ENCODE data around the gene NT5DC2.

NT5DC2 gene

DNA sequence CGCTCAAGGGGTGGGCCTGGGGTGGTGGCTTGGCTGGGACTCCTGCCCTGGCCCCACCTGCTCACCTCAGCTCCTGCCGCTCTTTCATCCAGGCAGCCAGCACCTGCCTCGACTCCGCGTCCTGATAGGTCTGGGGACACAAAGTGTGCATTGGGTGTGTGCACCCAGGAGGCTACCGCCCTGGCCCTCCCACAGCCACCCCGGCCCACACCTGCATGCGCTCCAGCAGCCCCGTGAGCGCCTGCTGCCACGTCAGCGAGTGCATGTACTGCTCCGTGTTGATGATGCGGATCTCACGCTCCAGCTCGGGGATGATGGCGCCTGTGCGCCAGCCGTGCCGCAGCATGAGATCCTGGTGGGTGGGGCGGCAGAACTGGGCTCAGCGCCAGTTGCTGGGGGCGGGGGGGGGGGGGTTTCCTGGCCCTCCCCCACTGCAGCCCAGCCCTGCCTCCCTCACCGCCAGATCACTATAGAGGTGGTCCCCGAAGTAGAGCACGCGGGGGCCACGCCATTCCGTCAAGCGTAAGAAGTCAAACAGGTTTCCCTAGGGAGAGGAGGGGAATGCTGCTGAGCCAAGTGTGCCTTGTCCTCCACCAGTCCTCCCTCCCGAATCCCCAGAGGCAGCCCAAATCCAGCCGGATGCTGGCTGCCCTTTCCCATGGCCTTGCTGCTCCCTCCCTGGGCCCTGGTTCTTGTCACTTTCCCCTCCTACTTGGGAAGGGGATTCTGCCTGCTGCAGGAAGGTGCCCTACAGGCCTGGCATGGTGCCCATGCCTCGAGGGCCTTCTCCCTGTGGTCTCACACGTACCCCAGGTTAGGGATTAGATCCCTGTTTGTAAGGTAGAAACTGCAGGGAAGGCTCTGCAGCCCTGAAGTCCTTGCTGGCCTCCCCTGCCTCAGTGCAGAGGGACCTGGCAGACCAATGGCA lies 8.6 kb downstream of the NT5DC2 start:
- no peak for DNase-seq (ENCODE audit: low spot score)

GRCh38 chr3:52524258-52524751 lies 9.4 kb downstream of the NT5DC2 start:
- DNase-seq (ENCODE audit: low spot score), result no peak

DNA sequence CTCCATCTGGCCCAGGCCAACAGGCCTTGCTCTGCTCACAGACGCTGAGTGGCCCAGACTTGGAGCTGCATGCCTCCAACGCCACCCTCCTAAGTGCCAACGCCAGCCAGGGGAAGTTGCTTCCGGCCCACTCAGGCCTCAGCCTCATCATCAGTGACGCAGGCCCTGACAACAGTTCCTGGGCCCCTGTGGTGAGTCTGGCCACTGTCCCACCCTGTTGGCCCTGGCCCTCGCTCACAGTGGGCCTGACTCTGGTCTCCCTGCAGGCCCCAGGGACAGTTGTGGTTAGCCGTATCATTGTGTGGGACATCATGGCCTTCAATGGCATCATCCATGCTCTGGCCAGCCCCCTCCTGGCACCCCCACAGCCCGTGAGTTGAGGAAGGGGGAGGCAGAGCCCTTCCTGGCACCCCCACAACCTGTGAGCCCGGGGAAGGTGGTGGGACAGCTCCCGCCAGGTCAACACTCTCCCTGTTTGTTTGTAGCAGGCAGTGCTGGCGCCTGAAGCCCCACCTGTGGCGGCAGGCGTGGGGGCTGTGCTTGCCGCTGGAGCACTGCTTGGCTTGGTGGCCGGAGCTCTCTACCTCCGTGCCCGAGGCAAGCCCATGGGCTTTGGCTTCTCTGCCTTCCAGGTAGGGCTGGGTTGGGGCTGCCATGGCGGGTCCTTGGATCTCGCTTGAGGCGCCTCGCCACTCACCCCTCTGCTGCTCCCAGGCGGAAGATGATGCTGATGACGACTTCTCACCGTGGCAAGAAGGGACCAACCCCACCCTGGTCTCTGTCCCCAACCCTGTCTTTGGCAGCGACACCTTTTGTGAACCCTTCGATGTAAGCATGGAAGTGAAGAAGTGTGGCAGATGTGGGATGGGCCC lies 10.0 kb downstream of the NT5DC2 start:
- no peak for DNase-seq (ENCODE audit: low spot score)

DNA sequence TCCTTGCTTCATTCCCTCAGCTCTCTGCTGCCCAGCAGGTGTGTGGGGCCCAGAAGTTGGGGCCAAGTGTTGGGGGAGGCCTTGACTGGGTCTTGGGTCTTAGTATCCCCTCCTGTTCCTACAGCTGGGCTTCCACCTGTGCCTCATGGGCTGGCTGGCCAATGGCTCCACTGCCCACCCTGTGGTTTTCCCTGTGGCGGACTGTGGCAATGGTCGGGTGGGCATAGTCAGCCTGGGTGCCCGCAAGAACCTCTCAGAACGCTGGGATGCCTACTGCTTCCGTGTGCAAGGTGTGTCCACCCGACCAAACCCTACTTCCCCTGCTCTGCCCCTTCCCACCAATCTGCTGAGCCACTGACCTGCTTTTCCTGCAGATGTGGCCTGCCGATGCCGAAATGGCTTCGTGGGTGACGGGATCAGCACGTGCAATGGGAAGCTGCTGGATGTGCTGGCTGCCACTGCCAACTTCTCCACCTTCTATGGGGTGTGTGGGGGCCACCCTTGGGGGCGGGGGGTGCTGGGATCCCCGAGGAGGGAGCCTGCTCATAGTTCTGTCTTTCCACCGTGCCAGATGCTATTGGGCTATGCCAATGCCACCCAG lies 10.9 kb downstream of the NT5DC2 start:
- no peak for DNase-seq (ENCODE audit: low spot score)

- DNase-seq (ENCODE audit: low spot score), result no peak
Measured at GRCh38 chr3:52521881-52522650, 11.6 kb downstream of the NT5DC2 start.

DNA sequence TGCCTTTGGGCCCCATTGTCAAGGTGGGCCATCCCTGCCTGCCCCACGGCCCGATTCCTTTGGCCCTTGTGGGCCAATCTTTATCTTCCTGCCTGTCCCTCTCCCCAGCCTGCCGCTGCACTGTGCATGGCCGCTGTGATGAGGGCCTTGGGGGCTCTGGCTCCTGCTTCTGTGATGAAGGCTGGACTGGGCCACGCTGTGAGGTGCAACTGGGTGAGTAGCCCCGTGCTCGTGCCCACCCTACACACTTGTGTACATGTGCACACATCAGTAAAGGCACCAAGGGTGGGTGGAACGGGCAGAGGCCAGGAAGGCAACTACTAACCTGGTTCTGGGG lies 12.2 kb downstream of the NT5DC2 start:
- DNase-seq (ENCODE audit: low spot score), result no peak

GRCh38 chr3:52520716-52521487 lies 12.8 kb downstream of the NT5DC2 start:
- no peak for DNase-seq (ENCODE audit: low spot score)

DNA sequence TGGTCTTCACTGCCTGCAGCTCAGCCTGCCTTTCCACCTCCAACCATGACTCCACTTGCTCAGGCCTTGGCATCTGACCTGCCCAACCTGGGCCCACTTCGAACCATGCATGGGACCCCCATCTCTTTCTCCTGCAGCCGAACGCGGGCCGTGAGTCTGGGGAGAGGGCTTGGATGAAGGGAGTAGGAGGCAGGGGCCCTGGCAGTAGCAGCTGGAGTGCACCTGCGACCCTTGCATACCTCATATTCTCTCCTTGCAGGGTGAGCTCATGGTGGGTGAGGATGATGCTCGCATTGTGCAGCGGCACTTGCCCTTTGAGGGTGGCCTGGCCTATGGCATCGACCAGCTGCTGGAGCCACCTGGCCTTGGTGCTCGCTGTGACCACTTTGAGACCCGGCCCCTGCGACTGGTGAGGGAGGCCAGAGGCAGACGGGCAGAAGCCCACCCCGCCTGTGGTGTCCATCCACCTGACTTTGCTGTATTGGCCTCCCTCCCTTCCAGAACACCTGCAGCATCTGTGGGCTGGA lies 13.5 kb downstream of the NT5DC2 start:
- DNase-seq (ENCODE audit: low spot score), result no peak

GRCh38 chr3:52519445-52520140 lies 14.1 kb downstream of the NT5DC2 start:
- DNase-seq (ENCODE audit: low spot score), result no peak

DNA sequence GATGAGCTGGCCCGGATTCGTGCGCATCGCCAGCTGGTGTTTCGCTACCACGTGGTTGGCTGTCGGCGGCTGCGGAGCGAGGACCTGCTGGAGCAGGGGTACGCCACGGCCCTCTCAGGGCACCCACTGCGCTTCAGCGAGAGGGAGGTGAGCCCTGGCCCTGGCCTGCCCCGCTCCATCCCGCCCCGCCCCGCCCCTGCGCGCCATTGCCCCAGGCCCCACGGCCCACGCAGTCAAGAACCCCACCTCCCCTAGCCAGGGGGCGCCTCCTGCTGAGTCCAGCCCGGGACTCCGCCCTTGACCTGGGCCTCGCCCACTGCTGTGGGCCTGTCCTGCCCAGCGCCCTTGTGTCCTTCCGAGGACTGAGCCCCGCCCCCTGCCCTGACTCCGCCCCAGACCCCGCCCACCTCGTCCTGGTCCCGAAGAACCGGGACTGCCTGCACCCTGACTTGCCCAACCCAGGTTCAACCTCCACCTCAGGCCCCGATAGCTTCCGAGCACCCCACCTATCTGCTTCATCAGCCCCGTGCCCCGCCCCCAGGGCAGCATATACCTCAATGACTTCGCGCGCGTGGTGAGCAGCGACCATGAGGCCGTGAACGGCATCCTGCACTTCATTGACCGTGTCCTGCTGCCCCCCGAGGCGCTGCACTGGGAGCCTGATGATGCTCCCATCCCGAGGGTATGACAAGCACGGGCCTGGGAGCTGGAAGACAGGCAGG lies 14.8 kb downstream of the NT5DC2 start:
- DNase-seq (ENCODE audit: low spot score), result peak; percentile 70

- no peak for DNase-seq (ENCODE audit: low spot score)
Measured at GRCh38 chr3:52517796-52518722, 15.6 kb downstream of the NT5DC2 start.

GRCh38 chr3:52516509-52517195 lies 17.0 kb downstream of the NT5DC2 start:
- no peak for DNase-seq (ENCODE audit: low spot score)

- no peak for DNase-seq (ENCODE audit: low spot score)
Measured at GRCh38 chr3:52515192-52515591, 18.5 kb downstream of the NT5DC2 start.

- no peak for DNase-seq (ENCODE audit: low spot score)
Measured at GRCh38 chr3:52514576-52514975, 19.1 kb downstream of the NT5DC2 start.

DNA sequence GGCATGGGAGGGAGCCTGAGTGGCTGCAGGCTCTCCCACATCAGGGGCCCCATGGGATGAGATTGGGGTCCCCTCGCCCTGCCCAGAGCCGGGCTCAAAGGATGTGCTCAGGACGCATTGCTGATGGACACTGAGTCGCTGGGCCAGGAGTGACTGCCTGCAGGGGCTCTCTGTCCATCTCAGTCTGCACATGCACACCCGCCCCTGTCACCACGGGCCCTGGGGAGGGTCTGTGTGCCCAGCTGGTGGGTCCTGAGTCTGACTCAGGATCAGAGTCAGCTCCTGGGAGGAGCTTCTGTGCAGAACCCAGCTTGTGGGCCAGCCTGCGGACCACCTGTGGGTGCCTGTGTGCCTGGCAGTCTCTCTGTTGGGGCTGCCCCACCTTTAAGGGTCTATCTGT lies 20.4 kb downstream of the NT5DC2 start:
- DNase-seq (ENCODE audit: low spot score), result no peak

GRCh38 chr3:52512727-52513126 lies 20.9 kb downstream of the NT5DC2 start:
- no peak for DNase-seq (ENCODE audit: low spot score)

GRCh38 chr3:52512105-52512504 lies 21.6 kb downstream of the NT5DC2 start:
- DNase-seq (ENCODE audit: low spot score), result no peak

- no peak for DNase-seq (ENCODE audit: low spot score)
Measured at GRCh38 chr3:52511509-52511908, 22.1 kb downstream of the NT5DC2 start.
